LoVo (cell line): Measurements from ENCODE around the gene NOD2.

ENCODE experiments used
- DNase-seq: peaks from one replicate; pipeline ENCODE4 v3.0.0-alpha.2; 2016; ENCODE audit warnings: low spot score

NOD2 gene

GRCh38 chr16:50742576-50743200 lies 49.3 kb downstream of the NOD2 start:
- DNase-seq = no peak

GRCh38 chr16:50743581-50744225 lies 50.3 kb downstream of the NOD2 start:
- no peak for DNase-seq

- DNase-seq = no peak
These were observed 51.5 kb downstream of the NOD2 start for GRCh38 chr16:50744881-50745280.

- DNase-seq = no peak
These were observed 52.5 kb downstream of the NOD2 start for GRCh38 chr16:50745940-50746339.

GRCh38 chr16:50747207-50747956 lies 54.0 kb downstream of the NOD2 start:
- DNase-seq = no peak

- no peak for DNase-seq
These were observed 58.1 kb downstream of the NOD2 start for GRCh38 chr16:50751528-50751927.

GRCh38 chr16:50752471-50753235 lies 59.2 kb downstream of the NOD2 start:
- no peak for DNase-seq

- no peak for DNase-seq
These were observed 63.1 kb downstream of the NOD2 start for GRCh38 chr16:50756473-50756872.

GRCh38 chr16:50761267-50761666 lies 67.9 kb downstream of the NOD2 start:
- no peak for DNase-seq

GRCh38 chr16:50762241-50762640 lies 68.8 kb downstream of the NOD2 start:
- DNase-seq = no peak

- DNase-seq = no peak
These were observed 69.8 kb downstream of the NOD2 start for GRCh38 chr16:50763211-50763610.

- no peak for DNase-seq
These were observed 71.9 kb downstream of the NOD2 start for GRCh38 chr16:50765260-50765659.

GRCh38 chr16:50765861-50766260 lies 72.5 kb downstream of the NOD2 start:
- no peak for DNase-seq

- DNase-seq = no peak
These were observed 73.8 kb downstream of the NOD2 start for GRCh38 chr16:50767197-50767596.

GRCh38 chr16:50771366-50771765 lies 78.0 kb downstream of the NOD2 start:
- no peak for DNase-seq

GRCh38 chr16:50774405-50774804 lies 81.0 kb downstream of the NOD2 start:
- DNase-seq = no peak

GRCh38 chr16:50774960-50775359 lies 81.6 kb downstream of the NOD2 start:
- DNase-seq = no peak

- DNase-seq = no peak
These were observed 82.6 kb downstream of the NOD2 start for GRCh38 chr16:50776037-50776436.

GRCh38 chr16:50778284-50779163 lies 85.1 kb downstream of the NOD2 start:
- DNase-seq = no peak

- no peak for DNase-seq
These were observed 87.6 kb downstream of the NOD2 start for GRCh38 chr16:50781043-50781442.

- no peak for DNase-seq
These were observed 88.1 kb downstream of the NOD2 start for GRCh38 chr16:50781518-50781917.
